H9 (cell line): ENCODE data around the gene RIMS1. TPM values are rescaled to one million over a fixed set of nuclear protein-coding genes. Genes with fewer than 3 reads are reported as not detected.

Experiments
- DNase-seq: peaks from one replicate; pipeline ENCODE4 v3.0.0-alpha.2; 2017
- H2AFZ ChIP-seq: one replicate; pipeline ENCODE4 v1.6.1; 2013; ENCODE audit warnings: mild to moderate bottlenecking, low read length, control low read depth, moderate library complexity
- H2AK5ac ChIP-seq: 2 replicates; pipeline ENCODE4 v1.6.1; 2013; ENCODE audit warnings: low read length, control low read depth, mixed read lengths; ENCODE audit not compliant: insufficient read length
- H2BK120ac ChIP-seq: one replicate; pipeline ENCODE4 v1.6.1; 2013; ENCODE audit warnings: low read depth, mild to moderate bottlenecking, low read length, control low read depth, inconsistent platforms; ENCODE audit not compliant: poor library complexity, severe bottlenecking
- H2BK12ac ChIP-seq: 2 replicates; pipeline ENCODE4 v1.6.1; 2013; ENCODE audit warnings: low read length, control low read depth, mixed read lengths, low read depth; ENCODE audit not compliant: insufficient read length
- H2BK15ac ChIP-seq: 2 replicates; pipeline ENCODE4 v1.6.1; 2013; ENCODE audit warnings: low read depth, low read length, control low read depth
- H2BK20ac ChIP-seq: one replicate; pipeline ENCODE4 v1.6.1; 2013; ENCODE audit warnings: low read depth, mild to moderate bottlenecking, low read length, control low read depth, inconsistent platforms; ENCODE audit not compliant: poor library complexity, severe bottlenecking
- H2BK5ac ChIP-seq: 2 replicates; pipeline ENCODE4 v1.6.1; 2013; ENCODE audit warnings: low read length, control low read depth, mixed read lengths; ENCODE audit not compliant: insufficient read length
- H3K14ac ChIP-seq: 2 replicates; pipeline ENCODE4 v1.6.1; 2013; ENCODE audit warnings: low read length, control low read depth; ENCODE audit not compliant: insufficient read depth
- H3K18ac ChIP-seq: 2 replicates; pipeline ENCODE4 v1.6.1; 2013; ENCODE audit warnings: low read depth, mild to moderate bottlenecking, mixed read lengths, low read length, control low read depth; ENCODE audit not compliant: insufficient read length
- H3K23ac ChIP-seq: 2 replicates; pipeline ENCODE4 v1.6.1; 2013; ENCODE audit warnings: low read length, control low read depth, mixed read lengths, low read depth; ENCODE audit not compliant: insufficient read length
- H3K23me2 ChIP-seq: 2 replicates; pipeline ENCODE4 v1.6.1; 2013; ENCODE audit warnings: low read depth, mild to moderate bottlenecking, mixed read lengths, low read length, control low read depth; ENCODE audit not compliant: insufficient read length, poor library complexity, severe bottlenecking
- H3K27ac ChIP-seq: 2 replicates; pipeline ENCODE4 v1.5.1; 2013; ENCODE audit warnings: low read length, control low read depth, mixed read lengths, low read depth; ENCODE audit not compliant: insufficient read length
- H3K27me3 ChIP-seq: 2 replicates; pipeline ENCODE4 v1.6.1; 2013; ENCODE audit warnings: low read length, control low read depth, inconsistent platforms; ENCODE audit not compliant: insufficient read depth
- H3K4ac ChIP-seq: 2 replicates; pipeline ENCODE4 v1.6.1; 2013; ENCODE audit warnings: low read depth, mild to moderate bottlenecking, control low read depth, inconsistent platforms, low read length, moderate library complexity
- H3K4me1 ChIP-seq: 2 replicates; pipeline ENCODE4 v1.6.1; 2013; ENCODE audit warnings: low read length, control low read depth, inconsistent platforms; ENCODE audit not compliant: insufficient read depth
- H3K4me2 ChIP-seq: 2 replicates; pipeline ENCODE4 v1.6.1; 2013; ENCODE audit warnings: low read length, control low read depth, mixed read lengths; ENCODE audit not compliant: insufficient read length, insufficient read depth
- H3K56ac ChIP-seq: 2 replicates; pipeline ENCODE4 v1.6.1; 2013; ENCODE audit warnings: low read depth, mild to moderate bottlenecking, mixed read lengths, low read length, control low read depth; ENCODE audit not compliant: insufficient read length
- H3K79me1 ChIP-seq: 2 replicates; pipeline ENCODE4 v1.6.1; 2013; ENCODE audit warnings: low read depth, mild to moderate bottlenecking, moderate library complexity, low read length, control low read depth, inconsistent platforms; ENCODE audit not compliant: insufficient read depth, poor library complexity, severe bottlenecking
- H3K79me2 ChIP-seq: 2 replicates; pipeline ENCODE4 v1.6.1; 2013; ENCODE audit warnings: low read length, control low read depth, inconsistent platforms; ENCODE audit not compliant: insufficient read depth
- H3K9ac ChIP-seq: 2 replicates; pipeline ENCODE4 v1.6.1; 2013; ENCODE audit warnings: low read length, control low read depth, mixed read lengths; ENCODE audit not compliant: insufficient read length; ENCODE audit errors: extremely low read depth
- H3K9me3 ChIP-seq: one replicate; pipeline ENCODE4 v1.6.1; 2013; ENCODE audit warnings: low read depth, low read length, inconsistent platforms; ENCODE audit not compliant: control insufficient read depth
- H3T11ph ChIP-seq: one replicate; pipeline ENCODE4 v1.6.1; 2013; ENCODE audit warnings: mild to moderate bottlenecking, low read length, control low read depth, inconsistent platforms
- H4K20me1 ChIP-seq: one replicate; pipeline ENCODE4 v1.6.1; 2013; ENCODE audit not compliant: control insufficient read depth, insufficient read length, insufficient read depth
- H4K5ac ChIP-seq: 2 replicates; pipeline ENCODE4 v1.6.1; 2013; ENCODE audit warnings: low read depth, mild to moderate bottlenecking, mixed read lengths, low read length, control low read depth; ENCODE audit not compliant: insufficient read length
- H4K8ac ChIP-seq: replicated peaks from 2 replicates; pipeline ENCODE4 v1.6.1; 2013; ENCODE audit warnings: low read length, control low read depth, mixed read lengths, low read depth; ENCODE audit not compliant: insufficient read length
- H4K91ac ChIP-seq: 2 replicates; pipeline ENCODE4 v1.6.1; 2013; ENCODE audit warnings: low read depth, mild to moderate bottlenecking, moderate library complexity, mixed read lengths, low read length, control low read depth; ENCODE audit not compliant: insufficient read length
- H3K27ac Mint-ChIP-seq, 3 experiments: 2 replicates in 2 of 3; 3 replicates in 1 of 3; pipeline ENCODE4 v1.8.0; 2020 to 2021; ENCODE audit warnings: mixed read lengths in 3 of 3, mild to moderate bottlenecking in 1 of 3, moderate library complexity in 1 of 3
- H3K27me3 Mint-ChIP-seq: 2 replicates; pipeline ENCODE4 v1.8.0; 2021; ENCODE audit warnings: low read depth, mild to moderate bottlenecking, moderate library complexity, mixed read lengths
- H3K36me3 Mint-ChIP-seq, 3 experiments: 2 replicates in 2 of 3; 3 replicates in 1 of 3; pipeline ENCODE4 v1.8.0; 2020 to 2021; ENCODE audit warnings: low read depth in 3 of 3, mixed read lengths in 3 of 3; ENCODE audit not compliant: insufficient read depth in 1 of 3
- H3K4me1 Mint-ChIP-seq, 2 experiments: 2 replicates each; pipeline ENCODE4 v1.8.0; 2020; ENCODE audit warnings: mixed read lengths in 2 of 2
- H3K4me3 Mint-ChIP-seq, 2 experiments: 2 replicates in 1 of 2; 3 replicates in 1 of 2; pipeline ENCODE4 v1.8.0; 2020 to 2021; ENCODE audit warnings: mild to moderate bottlenecking in 2 of 2, mixed read lengths in 2 of 2, moderate library complexity in 1 of 2
- H3K9me3 Mint-ChIP-seq, 2 experiments: 2 replicates in 1 of 2; 3 replicates in 1 of 2; pipeline ENCODE4 v1.8.0; 2020; ENCODE audit warnings: mild to moderate bottlenecking in 2 of 2, mixed read lengths in 2 of 2, moderate library complexity in 1 of 2
- CTCF ChIP-seq: fragments of 200-600 bp; sonication (generic); conservative IDR thresholded peaks from 3 replicates; pipeline ENCODE4 v1.8.0; 2021; ENCODE audit warnings: antibody characterized with exemption, mild to moderate bottlenecking
- WGBS: extraction: QIAGEN DNeasy Blood & Tissue Kit; methylation state at CpG from one replicate; pipeline ENCODE4 v1.1.7; 2013; ENCODE audit warnings: missing lambda C conversion rate, low lambda C conversion rate, mixed read lengths; ENCODE audit not compliant: insufficient read length; ENCODE audit errors: extremely low coverage; 5-methylcytosine and 5-hydroxymethylcytosine counted together
- total RNA-seq: library from RNA; stranded (reverse); gene quantifications from 2 replicates; pipeline ENCODE4 v1.2.1, GENCODE V29; 2021

RIMS1 gene
- total RNA-seq, 1 experiment from 2014 or later: 0.83 TPM

GRCh38 chr6:72260489-72260888, 374.1 kb downstream of the RIMS1 start:
- H3T11ph ChIP-seq: no peak overlapping the region
- no peak overlapping the region for H3K18ac ChIP-seq
- H2BK12ac ChIP-seq: no peak overlapping the region
- no peak overlapping the region for H3K9ac ChIP-seq
- Mint-ChIP-seq H3K4me3 (no peak overlapping the region), H3K27me3 (no peaks in the 10 kb centered on the region), H3K27ac (peak overlapping the region in 1 of 3 experiments; percentile 12; a peak in 1 of 7 replicates), H3K9me3 (no peaks in the 10 kb centered on the region), H3K4me1 (peaks cover 3 to 11% of the 10 kb centered on the region in 2 experiments; a peak in 3 of 4 replicates), H3K36me3 (no peaks in the 10 kb centered on the region)
- no peaks in the 10 kb centered on the region for H3K23me2 ChIP-seq
- no peaks in the 10 kb centered on the region for H4K20me1 ChIP-seq
- H3K4me1 ChIP-seq: no peaks in the 10 kb centered on the region; the same call in 1 of the 2 replicates
- no peak overlapping the region for H3K23ac ChIP-seq
- no peak overlapping the region for H4K91ac ChIP-seq
- H2AK5ac ChIP-seq: no peak overlapping the region
- no CpG with 5 or more reads among the region's 3 CpGs for WGBS
- H2BK15ac ChIP-seq: no peak overlapping the region
- no peak overlapping the region for H2AFZ ChIP-seq
- no peak overlapping the region for H3K27ac ChIP-seq
- no peak overlapping the region for H4K5ac ChIP-seq
- H3K14ac ChIP-seq: no peak overlapping the region
- no peaks in the 10 kb centered on the region for H3K27me3 ChIP-seq
- H2BK20ac ChIP-seq: no peak overlapping the region
- H3K56ac ChIP-seq: no peak overlapping the region
- no peak for TF ChIP-seq CTCF
- no peaks in the 10 kb centered on the region for H3K9me3 ChIP-seq
- H2BK5ac ChIP-seq: no peak overlapping the region
- H2BK120ac ChIP-seq: no peak overlapping the region
- no peaks in the 10 kb centered on the region for H3K79me2 ChIP-seq
- DNase-seq: no peak
- no peaks in the 10 kb centered on the region for H3K79me1 ChIP-seq
- no peak overlapping the region for H4K8ac ChIP-seq
- no peak overlapping the region for H3K4ac ChIP-seq
- no peak overlapping the region for H3K4me2 ChIP-seq
